ENCODE data around the gene C2CD2. TPM values are rescaled to one million over a fixed set of nuclear protein-coding genes. Genes with fewer than 3 reads are reported as not detected.
A peak's percentile ranks its signal among the peaks of the same experiment; 100 is the strongest.

C2CD2 gene
- total and polyA plus RNA-seq, 2 donors (not counting 1 experiment from before 2014, with no cell fraction given): 6.8 to 11.9 TPM

DNA sequence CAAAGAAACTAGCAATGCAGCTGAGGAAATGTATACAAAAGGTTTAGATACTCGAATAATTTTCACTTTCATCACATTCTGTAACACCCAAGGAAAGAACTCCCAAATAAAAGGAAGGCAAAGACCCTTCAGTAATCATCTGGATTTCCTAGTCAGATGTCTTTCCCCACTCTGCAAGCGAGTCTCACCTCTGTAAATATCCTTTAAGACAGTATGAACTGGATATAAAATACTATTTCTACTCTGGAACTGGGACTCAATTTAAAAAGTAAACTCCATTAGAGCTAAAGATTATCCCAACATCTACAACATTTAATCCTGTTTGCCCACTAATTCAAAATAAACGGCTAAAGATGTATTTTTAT is 27.0 kb downstream of the C2CD2 start:
- TF ChIP-seq, protein P1, sequence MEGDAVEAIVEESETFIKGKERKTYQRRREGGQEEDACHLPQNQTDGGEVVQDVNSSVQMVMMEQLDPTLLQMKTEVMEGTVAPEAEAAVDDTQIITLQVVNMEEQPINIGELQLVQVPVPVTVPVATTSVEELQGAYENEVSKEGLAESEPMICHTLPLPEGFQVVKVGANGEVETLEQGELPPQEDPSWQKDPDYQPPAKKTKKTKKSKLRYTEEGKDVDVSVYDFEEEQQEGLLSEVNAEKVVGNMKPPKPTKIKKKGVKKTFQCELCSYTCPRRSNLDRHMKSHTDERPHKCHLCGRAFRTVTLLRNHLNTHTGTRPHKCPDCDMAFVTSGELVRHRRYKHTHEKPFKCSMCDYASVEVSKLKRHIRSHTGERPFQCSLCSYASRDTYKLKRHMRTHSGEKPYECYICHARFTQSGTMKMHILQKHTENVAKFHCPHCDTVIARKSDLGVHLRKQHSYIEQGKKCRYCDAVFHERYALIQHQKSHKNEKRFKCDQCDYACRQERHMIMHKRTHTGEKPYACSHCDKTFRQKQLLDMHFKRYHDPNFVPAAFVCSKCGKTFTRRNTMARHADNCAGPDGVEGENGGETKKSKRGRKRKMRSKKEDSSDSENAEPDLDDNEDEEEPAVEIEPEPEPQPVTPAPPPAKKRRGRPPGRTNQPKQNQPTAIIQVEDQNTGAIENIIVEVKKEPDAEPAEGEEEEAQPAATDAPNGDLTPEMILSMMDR (IDR thresholded peaks at IDR 0.05): no peak
- no peak for TF ChIP-seq EZH2 (IDR thresholded peaks at IDR 0.05; ENCODE audit: borderline replicate concordance, insufficient read depth, low read depth, low read length, poor library complexity, severe bottlenecking)
- H3K27me3 Mint-ChIP-seq: no peaks in the 10 kb centered on the region
- no peaks in the 10 kb centered on the region for H3K27me3 ChIP-seq (replicated peaks in 1 of 4; ENCODE audit: control extremely low read depth in 1 of 4, control insufficient read depth in 3 of 4, insufficient read depth in 4 of 4, low read length in 3 of 4)
- H4K20me1 ChIP-seq (ENCODE audit: control insufficient read depth, insufficient read depth, low read length, poor library complexity, severe bottlenecking): no peaks in the 10 kb centered on the region
- no peaks in the 10 kb centered on the region for H3K9me3 ChIP-seq (ENCODE audit: control extremely low read depth in 1 of 3, control insufficient read depth in 2 of 3, insufficient read depth in 1 of 3, low read length in 2 of 3)
- peak overlapping the region; percentile 82 to 87 for H3K27ac ChIP-seq (ENCODE audit: low read length in 2 of 2)
- peak overlapping the region; percentile 98 for H3K27ac Mint-ChIP-seq
- peaks cover 77% of the 10 kb centered on the region for H3K4me1 Mint-ChIP-seq
- peaks cover 67 to 80% of the 10 kb centered on the region in 2 donors for H3K4me1 ChIP-seq (ENCODE audit: control insufficient read depth in 2 of 2, insufficient read depth in 2 of 2, low read length in 2 of 2)
- peak overlapping the region; percentile 94 for H3K4me3 Mint-ChIP-seq
- POLR2A ChIA-PET: interaction anchor here (0.8 kb wide), 1 partner anchor 49 kb away, joined by 3 read pairs; no protein-coding TSS in a partner anchor
- intact Hi-C loops (cut with micrococcal nuclease): loop anchor here (1.0 to 10.0 kb wide), 5 partner anchors 48 to 608 kb away; partner anchors contain the start of genes PRDM15 and ZBTB21
- peak overlapping the region; percentile 75 for H3K4me2 ChIP-seq (replicated peaks; ENCODE audit: low read depth, low read length, poor library complexity, severe bottlenecking)
- H3K36me3 ChIP-seq (replicated peaks in 1 of 2; ENCODE audit: control extremely low read depth in 1 of 2, control insufficient read depth in 1 of 2, extremely low read depth in 1 of 2, insufficient read depth in 2 of 2, low read length in 1 of 2): no peaks in the 10 kb centered on the region
- H3K4me3 ChIP-seq (ENCODE audit: control extremely low read depth in 1 of 5, extremely low read depth in 1 of 5, insufficient read depth in 1 of 5, low read depth in 2 of 5, low read length in 4 of 5): peak overlapping the region; percentile 12 to 70 (median 62)
- H3K9me3 Mint-ChIP-seq (ENCODE audit: insufficient read depth): no peaks in the 10 kb centered on the region
- DNase-seq (no peak), ATAC-seq (ENCODE audit: low read depth) (no peak)
- peak overlapping the region; percentile 63 for H3K9ac ChIP-seq (ENCODE audit: low read length)
- CTCF ChIA-PET: interaction anchor here (1.0 to 3.0 kb wide), 7 partner anchors 10 to 644 kb away, joined by 3 to 12 read pairs (median 4); no protein-coding TSS in a partner anchor
- H2AFZ ChIP-seq (ENCODE audit: insufficient read depth, low read depth, low read length, poor library complexity, severe bottlenecking): peak overlapping the region; percentile 80
- WGBS (ENCODE audit: insufficient coverage): no CpG with 5 or more reads among the region's 3 CpGs
- peaks cover 32% of the 10 kb centered on the region for H3K79me2 ChIP-seq (ENCODE audit: control insufficient read depth, insufficient read depth, low read length)

DNA sequence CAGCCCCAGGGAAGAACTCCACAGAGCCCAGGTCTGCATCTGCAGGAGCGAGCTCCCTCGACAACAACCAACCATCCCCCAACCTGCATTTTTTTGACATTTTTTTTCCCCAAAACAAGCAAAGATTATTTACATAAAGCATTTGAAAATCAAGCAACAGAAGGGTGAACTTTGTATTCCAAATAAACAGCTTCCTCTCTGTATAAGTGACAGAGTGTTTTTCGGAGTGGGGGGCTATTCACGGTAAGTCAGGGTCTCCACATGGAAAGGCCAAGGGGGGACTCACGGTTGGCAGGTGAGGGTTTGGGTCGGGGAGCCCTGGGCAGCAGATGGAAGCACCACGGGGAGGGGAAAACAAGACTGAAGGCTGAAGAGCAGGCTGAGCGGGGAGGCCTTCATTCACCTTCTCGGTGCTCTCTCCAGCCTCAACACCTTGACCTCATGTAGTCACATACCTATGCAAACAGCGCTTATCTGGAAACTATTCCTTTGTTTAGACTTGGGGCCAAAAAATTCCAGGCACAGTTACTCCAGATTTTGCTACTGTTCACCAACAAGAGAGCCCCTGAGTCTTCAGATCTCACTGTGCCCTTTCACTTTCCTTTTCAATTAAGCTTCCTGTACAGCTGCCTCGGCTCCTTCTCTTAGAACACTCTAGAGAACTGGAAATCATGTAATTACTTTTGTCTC is 27.6 kb downstream of the C2CD2 start:
- Histone ChIP-seq H2AFZ (ENCODE audit: insufficient read depth, low read depth, low read length, poor library complexity, severe bottlenecking) (peak overlapping the region; percentile 80), H3K36me3 (replicated peaks in 1 of 2; ENCODE audit: control extremely low read depth in 1 of 2, control insufficient read depth in 1 of 2, extremely low read depth in 1 of 2, insufficient read depth in 2 of 2, low read length in 1 of 2) (no peaks in the 10 kb centered on the region), H3K27me3 (replicated peaks in 1 of 4; ENCODE audit: control extremely low read depth in 1 of 4, control insufficient read depth in 3 of 4, insufficient read depth in 4 of 4, low read length in 3 of 4) (no peaks in the 10 kb centered on the region), H3K4me3 (ENCODE audit: control extremely low read depth in 1 of 5, extremely low read depth in 1 of 5, insufficient read depth in 1 of 5, low read depth in 2 of 5, low read length in 4 of 5) (peak overlapping the region; percentile 55 to 70 (median 62)), H3K27ac (ENCODE audit: low read length in 2 of 2) (peak overlapping the region; percentile 82 to 87), H3K9me3 (ENCODE audit: control extremely low read depth in 1 of 3, control insufficient read depth in 2 of 3, insufficient read depth in 1 of 3, low read length in 2 of 3) (no peaks in the 10 kb centered on the region), H3K4me2 (replicated peaks; ENCODE audit: low read depth, low read length, poor library complexity, severe bottlenecking) (peak overlapping the region; percentile 75), H3K79me2 (ENCODE audit: control insufficient read depth, insufficient read depth, low read length) (peaks cover 32% of the 10 kb centered on the region), H3K9ac (ENCODE audit: low read length) (peak overlapping the region; percentile 63), H3K4me1 (ENCODE audit: control insufficient read depth in 2 of 2, insufficient read depth in 2 of 2, low read length in 2 of 2) (peaks cover 71 to 85% of the 10 kb centered on the region in 2 donors), H4K20me1 (ENCODE audit: control insufficient read depth, insufficient read depth, low read length, poor library complexity, severe bottlenecking) (no peaks in the 10 kb centered on the region)
- Mint-ChIP-seq H3K4me1 (peaks cover 81% of the 10 kb centered on the region), H3K27me3 (no peaks in the 10 kb centered on the region), H3K4me3 (peak overlapping the region; percentile 94), H3K9me3 (ENCODE audit: insufficient read depth) (no peaks in the 10 kb centered on the region), H3K27ac (peak overlapping the region; percentile 98)
- intact Hi-C loops (cut with micrococcal nuclease): loop anchor here (1.0 to 10.0 kb wide), 5 partner anchors 47 to 609 kb away; partner anchors contain the start of genes PRDM15 and ZBTB21
- WGBS (ENCODE audit: insufficient coverage): 13% methylated on average over 7 of the region's 11 CpGs
- POLR2A ChIA-PET: interaction anchor here (0.8 kb wide), 2 partner anchors 48 to 84 kb away, joined by 3 read pairs; partner anchors contain the start of gene ZBTB21
- CTCF ChIA-PET: interaction anchor here (0.9 to 3.0 kb wide), 8 partner anchors 9 to 643 kb away, joined by 3 to 12 read pairs (median 4); no protein-coding TSS in a partner anchor
- TF ChIP-seq EZH2 (IDR thresholded peaks at IDR 0.05; ENCODE audit: borderline replicate concordance, insufficient read depth, low read depth, low read length, poor library complexity, severe bottlenecking): no peak
- TF ChIP-seq, protein P1 (IDR thresholded peaks at IDR 0.05): no peak
- peak; percentile 76 for DNase-seq
- ATAC-seq (ENCODE audit: low read depth): peak; percentile 70
